HG03175 (cell line): Measurements from ENCODE around the gene PDCD4.
"Not testable (repeated sequence)": the region's sequence is repeated elsewhere in the genome, so short reads cannot be mapped to it uniquely, and the experiment has no call there.

Source experiments
- ATAC-seq: cut with Tn5 transposase; IDR thresholded peaks from one replicate; pipeline ENCODE4 v1.9.1; 2021; ENCODE audit warnings: mild to moderate bottlenecking, moderate library complexity; ENCODE audit not compliant: unreplicated experiment

Gene PDCD4

DNA sequence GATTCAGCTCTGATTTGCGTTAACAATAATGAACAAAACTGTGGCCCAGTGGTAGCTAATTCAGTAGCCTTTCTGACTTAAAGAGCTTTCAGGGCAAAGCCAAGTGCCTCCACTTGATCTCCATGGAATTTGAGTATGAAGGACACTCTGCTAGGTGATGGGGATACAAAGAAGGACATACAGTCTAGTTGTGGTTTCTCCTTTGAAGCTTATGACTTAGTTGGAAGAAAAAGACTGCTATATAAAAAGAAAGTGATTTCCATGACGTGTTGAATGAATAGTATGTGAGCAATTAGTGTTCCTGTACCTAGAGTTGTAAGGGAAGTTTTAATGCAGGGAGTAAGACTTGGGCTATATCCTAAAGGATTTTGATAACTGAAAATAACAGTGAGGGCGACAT lies 8.3 kb downstream of the PDCD4 start:
- no peak for ATAC-seq

GRCh38 chr10:110881247-110881646 lies 9.5 kb downstream of the PDCD4 start:
- no peak for ATAC-seq

DNA sequence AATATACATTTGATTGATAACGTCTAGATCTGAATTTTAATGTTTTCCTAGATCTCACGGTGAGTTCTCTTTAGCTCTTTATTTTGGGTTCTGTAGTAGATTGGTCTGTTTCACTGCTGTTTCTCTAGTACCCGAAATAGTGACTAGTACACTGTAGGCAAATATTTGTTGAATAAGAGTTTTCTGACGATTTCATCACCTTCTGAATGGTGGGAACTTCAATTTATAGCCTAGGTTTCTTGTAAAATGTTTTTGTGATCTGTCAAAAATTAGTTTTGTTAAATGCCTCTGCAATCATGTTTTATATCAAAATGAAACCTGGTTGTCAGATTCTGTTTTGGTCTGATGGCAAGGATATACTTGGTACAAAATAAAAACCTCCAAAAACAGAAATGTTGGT lies 10.2 kb downstream of the PDCD4 start:
- ATAC-seq = no peak

- ATAC-seq = no peak
Measured at GRCh38 chr10:110883924-110884323, 12.2 kb downstream of the PDCD4 start.

DNA sequence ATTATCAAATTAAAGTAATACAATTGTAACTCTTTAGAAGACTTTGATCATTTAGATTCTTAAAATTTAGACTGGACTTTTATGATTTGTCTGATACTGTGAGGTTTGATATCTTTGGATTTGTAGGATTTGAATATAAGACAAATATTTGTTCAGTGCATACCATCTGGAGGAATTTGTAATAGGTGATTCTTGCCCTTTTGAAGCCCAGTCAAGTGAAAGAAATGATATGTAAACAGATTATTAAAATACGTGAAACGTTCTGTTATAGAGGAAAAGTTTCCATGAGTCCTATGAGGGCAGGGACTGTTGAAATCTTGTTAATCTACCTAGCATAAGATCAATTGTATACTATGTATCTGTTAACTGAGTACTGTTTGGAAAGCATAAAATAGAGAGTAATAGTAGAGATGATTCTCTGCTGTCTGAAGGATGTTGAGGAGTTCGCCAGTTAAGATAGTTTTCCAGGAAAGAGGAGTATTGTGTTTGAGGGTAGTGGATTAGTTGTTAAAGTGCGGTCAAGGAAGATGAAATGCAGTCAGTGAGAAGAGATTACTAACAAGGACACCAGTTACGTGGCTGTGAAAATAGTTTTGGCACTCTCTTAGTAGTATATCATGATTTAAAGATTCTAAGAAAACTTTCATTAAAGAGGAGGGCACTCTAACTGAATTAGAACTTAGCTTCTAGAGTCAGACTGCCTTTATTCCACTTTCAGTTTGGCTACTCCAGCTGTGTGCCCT lies 14.4 kb downstream of the PDCD4 start:
- no peak for ATAC-seq

DNA sequence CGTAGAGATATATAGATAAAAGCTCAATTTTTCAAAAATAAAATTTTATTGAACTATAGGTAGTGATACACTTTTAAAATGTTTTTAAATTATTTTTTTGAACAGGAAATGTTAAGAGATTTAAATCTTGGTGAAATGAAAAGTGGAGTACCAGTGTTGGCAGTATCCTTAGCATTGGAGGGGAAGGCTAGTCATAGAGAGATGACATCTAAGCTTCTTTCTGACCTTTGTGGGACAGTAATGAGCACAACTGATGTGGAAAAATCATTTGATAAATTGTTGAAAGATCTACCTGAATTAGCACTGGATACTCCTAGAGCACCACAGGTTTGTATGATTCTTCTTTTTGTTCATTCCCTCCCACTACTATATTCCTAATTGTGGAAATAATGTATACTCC lies 15.8 kb downstream of the PDCD4 start:
- no peak for ATAC-seq

- ATAC-seq = no peak
Measured at GRCh38 chr10:110892602-110893288, 21.0 kb downstream of the PDCD4 start.

GRCh38 chr10:110893559-110894179 lies 21.9 kb downstream of the PDCD4 start:
- ATAC-seq = peak; percentile 85

- ATAC-seq = no peak
Measured at GRCh38 chr10:110897184-110897583, 25.5 kb downstream of the PDCD4 start.

DNA sequence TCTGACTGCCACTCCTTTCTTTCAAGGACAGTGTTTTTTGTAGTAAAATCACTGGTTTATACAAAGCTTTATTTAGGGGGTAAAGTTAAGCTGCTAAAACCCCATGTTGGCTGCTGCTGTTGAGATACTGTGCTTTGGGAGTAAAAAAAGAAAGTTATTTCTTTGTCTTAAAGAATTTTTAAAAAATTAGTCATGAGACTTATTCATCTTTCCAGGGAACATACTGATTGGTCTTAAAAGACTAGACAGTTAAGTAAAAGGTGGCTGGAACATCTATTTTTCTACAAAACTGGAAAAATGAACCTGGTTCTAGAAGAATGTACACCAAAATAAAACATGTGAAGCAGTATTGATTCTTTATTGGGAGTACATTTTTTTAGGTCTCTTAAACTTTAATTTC lies 26.7 kb downstream of the PDCD4 start:
- ATAC-seq = no peak

GRCh38 chr10:110900983-110901382 lies 29.3 kb downstream of the PDCD4 start:
- no peak for ATAC-seq

DNA sequence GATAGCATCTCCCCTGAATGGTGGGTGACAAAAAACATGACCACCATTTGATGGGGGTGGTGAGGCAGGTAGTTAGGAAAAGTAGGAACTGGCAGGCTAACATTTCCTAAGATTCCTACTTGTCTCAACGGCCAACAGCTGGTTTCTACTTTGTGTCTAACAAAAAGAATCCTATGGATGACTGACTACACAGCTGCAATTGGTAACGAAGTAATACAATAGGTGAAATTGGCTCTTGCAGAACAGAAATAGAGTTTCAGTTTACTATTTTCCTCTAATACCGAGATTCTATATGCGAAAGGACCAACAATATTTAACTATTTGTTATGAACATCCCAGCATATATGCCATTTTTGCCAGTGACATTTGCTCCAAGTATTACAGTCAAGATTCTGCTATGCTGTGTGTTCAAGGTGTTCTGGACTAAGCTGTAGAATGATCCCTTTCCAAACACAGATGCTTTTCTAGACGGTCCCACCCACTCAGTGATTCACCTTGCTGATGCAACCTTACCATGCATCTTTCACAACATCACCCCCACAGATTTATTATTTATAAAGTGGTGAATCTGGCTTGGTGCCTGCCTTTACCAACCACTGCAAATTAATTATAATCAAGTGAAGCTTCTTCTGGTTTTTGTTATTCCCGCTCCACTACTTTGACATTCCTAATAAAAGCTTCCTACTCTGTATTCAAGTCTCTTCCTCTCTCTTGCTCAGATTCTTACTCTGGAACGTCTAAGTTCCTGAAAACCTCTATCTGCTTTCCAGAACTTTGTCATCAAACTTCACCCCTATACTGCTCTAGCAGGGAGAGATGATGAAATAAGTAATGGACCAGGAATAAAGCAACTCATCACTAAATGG lies 30.5 kb downstream of the PDCD4 start:
- ATAC-seq = no peak

GRCh38 chr10:110903280-110904278 lies 31.9 kb downstream of the PDCD4 start:
- ATAC-seq = no peak

GRCh38 chr10:110910138-110910537 lies 38.4 kb downstream of the PDCD4 start:
- ATAC-seq = no peak

GRCh38 chr10:110912374-110912773 lies 40.6 kb downstream of the PDCD4 start:
- ATAC-seq = no peak

DNA sequence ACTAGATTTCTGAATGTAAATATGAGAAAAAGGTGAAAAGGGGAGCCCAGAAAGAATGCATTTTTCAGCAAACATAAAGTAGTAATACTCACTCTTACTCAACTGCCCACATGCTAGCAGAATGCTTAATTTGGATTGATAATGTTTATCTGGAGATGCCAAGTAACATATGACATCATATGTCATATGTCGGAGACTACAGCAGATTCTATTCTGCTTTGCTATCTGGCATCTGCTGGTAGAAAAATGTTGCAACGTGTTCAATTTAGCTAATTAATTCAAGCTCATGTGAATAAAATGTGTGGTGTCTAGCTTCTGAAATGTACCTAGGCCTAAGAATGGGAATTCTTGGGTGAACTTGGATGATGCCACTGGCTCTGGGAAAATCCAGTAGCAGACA lies 42.7 kb downstream of the PDCD4 start:
- no peak for ATAC-seq

GRCh38 chr10:110915035-110915434 lies 43.3 kb downstream of the PDCD4 start:
- no peak for ATAC-seq

DNA sequence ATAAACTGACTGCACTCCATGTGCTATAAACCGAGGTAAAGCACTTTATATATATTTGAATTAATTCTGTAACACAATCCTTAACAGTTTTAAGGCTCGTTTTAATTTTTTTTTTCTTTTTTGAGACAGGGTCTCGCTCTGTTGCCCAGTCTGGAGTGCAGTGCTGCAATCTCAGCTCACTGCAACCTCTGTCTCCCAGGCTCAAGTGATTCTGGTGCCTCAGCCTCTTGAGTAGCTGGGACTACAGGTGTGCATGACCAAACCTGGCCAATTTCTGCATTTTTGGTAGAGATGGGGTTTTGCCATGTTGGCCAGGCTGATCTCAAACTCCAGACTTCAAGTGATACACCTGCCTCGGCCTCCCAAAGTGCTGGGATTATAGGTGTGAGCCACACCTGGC lies 43.9 kb downstream of the PDCD4 start:
- not testable (repeated sequence) for ATAC-seq

- no peak for ATAC-seq
Measured at GRCh38 chr10:110916554-110917346, 45.0 kb downstream of the PDCD4 start.
